ENCODE measurements around the gene TBPL2.
"Not testable (repeated sequence)": the region's sequence is repeated elsewhere in the genome, so short reads cannot be mapped to it uniquely, and the experiment has no call there.

TBPL2 gene

DNA sequence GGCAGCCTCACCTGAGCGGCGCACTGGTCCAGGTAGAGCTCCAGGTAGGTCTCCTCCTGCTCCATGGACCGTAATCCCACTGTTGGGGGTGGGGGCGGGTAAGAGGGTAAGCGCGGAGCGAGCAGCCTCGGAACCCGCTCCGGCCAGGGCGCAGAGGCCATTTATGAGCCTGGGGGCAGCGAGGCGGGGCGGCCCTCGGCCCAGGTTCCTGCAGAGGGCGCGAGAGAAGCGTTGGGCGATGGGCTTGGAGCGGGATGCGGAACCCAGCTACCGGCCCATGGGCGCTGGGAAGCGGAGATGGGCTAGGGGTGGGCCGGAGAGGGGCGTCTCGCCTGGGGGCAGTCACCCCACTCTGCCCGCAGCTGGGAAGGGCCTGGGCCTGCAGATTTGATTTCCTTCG lies at the start of gene TBPL2:
Gene TBPL2, minus strand, starts transcription at position 232 of the 400 bp plus-strand sequence. Its CDS starts 167 bp downstream, at position 65.
- TF ChIP-seq GATA1 (IDR thresholded peaks at IDR 0.05; ENCODE audit: low read depth, low read length) (no peak), POLR2A (IDR thresholded peaks at IDR 0.05; ENCODE audit: low read length) (no peak)
- no peak for DNase-seq

DNA sequence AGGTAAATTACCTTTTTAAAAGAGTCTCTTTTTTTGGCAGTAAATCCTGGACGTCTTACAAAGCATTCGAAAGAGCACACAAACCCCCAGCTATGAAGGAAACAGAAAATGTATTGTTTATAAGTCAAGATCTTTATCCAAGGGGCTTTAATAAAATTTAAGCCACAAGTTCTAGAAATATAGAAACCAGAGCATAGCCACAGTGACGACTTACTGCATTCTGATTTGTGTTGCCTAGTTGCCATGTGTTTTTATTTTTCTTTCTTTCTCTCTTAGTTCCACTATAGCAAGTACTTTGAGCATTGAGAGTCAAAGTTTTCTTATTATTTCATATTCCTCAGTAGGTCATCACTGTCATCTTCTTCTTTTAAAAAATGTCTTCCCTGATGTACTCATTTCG lies 47.8 kb upstream of the TBPL2 start:
- DNase-seq = no peak
- TF ChIP-seq GATA1 (IDR thresholded peaks at IDR 0.05; ENCODE audit: low read depth, low read length) (no peak), POLR2A (IDR thresholded peaks at IDR 0.05; ENCODE audit: low read length) (no peak)

DNA sequence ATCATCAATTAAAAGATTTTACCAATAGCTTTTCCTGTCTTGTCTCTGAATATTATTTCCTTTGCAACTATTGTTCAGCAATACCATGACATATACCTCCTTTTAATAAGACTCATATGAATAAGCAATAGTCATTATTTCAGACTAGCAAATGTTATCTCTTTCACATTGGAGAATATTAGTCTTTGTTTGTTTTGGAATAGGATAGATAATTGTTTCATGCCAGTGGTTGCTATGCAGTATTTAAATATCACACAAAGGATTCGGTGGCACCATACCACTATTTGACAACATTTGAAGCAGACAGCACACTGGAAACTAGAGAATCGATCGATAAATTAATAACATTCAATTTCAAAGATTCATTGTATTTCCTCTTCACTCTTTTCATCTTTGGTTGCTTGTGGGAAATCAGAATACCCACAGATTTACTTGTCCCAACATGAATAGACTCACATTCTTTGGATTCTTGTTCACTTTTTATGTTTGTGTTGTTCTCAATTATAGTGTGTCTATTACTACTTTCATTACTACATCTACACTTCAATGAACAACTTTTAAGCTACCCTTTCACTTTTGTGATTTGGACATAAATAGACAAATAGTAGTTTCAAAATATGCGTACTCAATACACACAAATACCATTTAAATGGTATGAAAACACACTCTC lies 42.7 kb upstream of the TBPL2 start:
- no peak for TF ChIP-seq POLR2A (IDR thresholded peaks at IDR 0.05; ENCODE audit: low read length)
- TF ChIP-seq GATA1 (IDR thresholded peaks at IDR 0.05; ENCODE audit: low read depth, low read length) = no peak
- no peak for DNase-seq

DNA sequence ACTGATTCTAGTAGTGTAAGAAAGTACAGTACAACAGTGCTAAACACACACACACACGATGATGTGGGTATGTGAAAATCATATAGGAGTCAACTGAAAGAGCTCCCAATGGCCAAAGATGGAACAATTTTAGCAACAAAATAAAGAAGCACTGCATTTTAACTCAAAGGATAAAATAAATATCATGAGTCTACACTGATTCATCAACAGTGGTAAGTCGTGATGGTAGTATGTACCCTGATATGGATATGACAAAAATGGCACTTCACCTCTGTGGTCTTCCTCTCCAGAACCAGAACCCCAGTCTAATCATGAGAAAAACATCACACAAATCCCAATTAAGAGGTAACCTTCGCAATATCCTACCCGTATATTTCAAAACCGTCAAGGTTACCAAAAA lies 41.4 kb upstream of the TBPL2 start:
- no peak for DNase-seq
- TF ChIP-seq GATA1 (IDR thresholded peaks at IDR 0.05; ENCODE audit: low read depth, low read length) (no peak), POLR2A (IDR thresholded peaks at IDR 0.05; ENCODE audit: low read length) (no peak)

DNA sequence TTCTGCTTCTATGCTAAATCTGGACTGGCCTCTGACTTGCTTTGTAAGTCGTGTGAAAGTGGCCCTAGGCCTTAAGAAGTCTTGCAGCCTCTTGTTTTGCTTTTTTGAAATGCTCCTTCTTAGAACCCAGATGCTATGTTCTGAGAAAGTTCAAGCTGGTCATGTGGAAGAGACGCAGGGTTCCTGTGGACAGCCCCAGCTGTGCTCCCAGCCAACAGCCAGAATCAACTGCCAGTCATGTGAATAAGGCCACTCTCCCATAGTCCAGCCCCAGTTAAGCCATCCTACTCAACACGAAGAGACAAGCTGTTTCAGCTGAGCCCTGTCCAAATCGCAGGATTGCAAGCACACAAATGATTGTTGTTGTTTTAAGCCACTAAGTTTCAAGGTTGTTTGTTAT lies 37.3 kb upstream of the TBPL2 start:
- DNase-seq = no peak
- TF ChIP-seq GATA1 (IDR thresholded peaks at IDR 0.05; ENCODE audit: low read depth, low read length) (no peak), POLR2A (IDR thresholded peaks at IDR 0.05; ENCODE audit: low read length) (no peak)

DNA sequence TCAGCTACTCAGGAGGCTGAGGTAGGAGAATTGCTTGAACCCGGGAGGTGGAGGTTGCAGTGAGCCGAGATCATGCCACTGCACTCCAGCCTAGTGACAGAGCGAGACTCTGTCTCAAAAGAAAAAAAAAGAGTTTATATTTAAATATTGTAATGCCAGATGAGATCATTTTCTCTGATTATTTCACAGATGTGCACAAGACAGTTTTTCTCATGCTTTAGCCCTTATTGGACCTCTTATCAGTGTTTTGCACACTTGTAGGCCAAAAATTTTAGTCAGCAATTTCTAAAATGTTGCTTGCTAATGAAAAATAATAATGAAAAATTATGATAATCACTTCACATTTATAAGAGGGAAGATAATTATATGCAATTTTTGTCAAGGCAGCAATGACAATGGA lies 36.0 kb upstream of the TBPL2 start:
- peak in 1 of 2 experiments; percentile 29 for DNase-seq

DNA sequence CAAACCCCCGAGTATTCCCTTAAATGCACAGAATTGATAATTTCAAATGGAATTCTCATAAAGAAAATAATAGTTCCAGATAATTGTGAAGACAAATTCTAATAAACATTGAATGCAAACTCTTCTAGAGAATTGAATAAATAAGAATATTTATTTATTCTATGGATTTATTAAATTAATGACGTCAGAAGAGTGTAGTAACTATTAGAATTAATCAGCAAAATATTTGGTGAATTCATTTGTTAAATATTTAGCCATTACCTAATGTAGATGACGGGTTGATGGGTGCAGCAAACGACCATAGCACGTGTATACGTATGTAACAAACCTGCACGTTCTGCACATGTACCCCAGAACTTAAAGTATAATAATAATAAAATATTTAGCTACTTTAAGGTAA lies 33.4 kb upstream of the TBPL2 start:
- no peak for TF ChIP-seq GATA1 (IDR thresholded peaks at IDR 0.05; ENCODE audit: low read depth, low read length)
- TF ChIP-seq POLR2A (IDR thresholded peaks at IDR 0.05; ENCODE audit: low read length) = no peak
- DNase-seq = no peak

DNA sequence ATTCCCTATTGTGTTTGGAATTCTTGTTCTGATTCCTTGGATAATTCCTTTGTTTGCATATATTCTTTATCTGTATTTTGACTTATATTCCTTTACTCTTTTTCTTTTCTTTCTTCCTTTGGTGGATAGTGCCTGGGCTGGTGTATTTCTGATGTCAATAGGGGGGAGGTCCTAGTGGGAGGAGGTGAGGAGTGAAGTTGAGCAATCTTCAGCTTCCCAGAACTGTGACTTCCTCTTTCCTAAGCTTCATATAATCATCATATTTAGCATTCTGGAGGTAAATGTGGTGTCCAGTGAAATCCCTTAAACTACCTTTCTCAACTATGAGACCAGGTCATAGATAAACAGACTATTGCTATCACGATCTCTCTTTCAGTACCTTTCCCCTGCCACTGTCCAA lies 29.6 kb upstream of the TBPL2 start:
- TF ChIP-seq GATA1 (IDR thresholded peaks at IDR 0.05; ENCODE audit: low read depth, low read length) = no peak
- no peak for TF ChIP-seq POLR2A (IDR thresholded peaks at IDR 0.05; ENCODE audit: low read length)
- no peak for DNase-seq

DNA sequence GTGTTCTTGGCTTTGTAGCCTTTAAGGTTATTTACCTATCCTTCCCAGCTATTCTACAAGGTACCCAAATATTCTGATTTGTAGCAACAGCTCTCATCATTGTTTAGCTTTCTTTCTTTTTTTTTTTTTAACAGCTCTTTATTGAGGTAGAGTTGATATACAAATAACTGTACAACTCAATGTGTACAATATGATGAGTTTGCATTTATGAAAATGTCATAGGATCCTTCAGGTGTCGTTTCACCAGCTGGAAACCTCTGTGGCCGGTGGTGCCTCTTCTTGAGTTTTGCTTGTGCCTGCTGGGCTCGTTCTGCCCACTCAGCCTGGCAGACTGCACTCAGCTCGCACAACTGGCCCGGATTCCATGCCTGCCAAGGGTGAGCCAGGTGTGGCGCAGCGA lies 26.9 kb upstream of the TBPL2 start:
- no peak for DNase-seq
- TF ChIP-seq GATA1 (IDR thresholded peaks at IDR 0.05; ENCODE audit: low read depth, low read length) = no peak
- no peak for TF ChIP-seq POLR2A (IDR thresholded peaks at IDR 0.05; ENCODE audit: low read length)

DNA sequence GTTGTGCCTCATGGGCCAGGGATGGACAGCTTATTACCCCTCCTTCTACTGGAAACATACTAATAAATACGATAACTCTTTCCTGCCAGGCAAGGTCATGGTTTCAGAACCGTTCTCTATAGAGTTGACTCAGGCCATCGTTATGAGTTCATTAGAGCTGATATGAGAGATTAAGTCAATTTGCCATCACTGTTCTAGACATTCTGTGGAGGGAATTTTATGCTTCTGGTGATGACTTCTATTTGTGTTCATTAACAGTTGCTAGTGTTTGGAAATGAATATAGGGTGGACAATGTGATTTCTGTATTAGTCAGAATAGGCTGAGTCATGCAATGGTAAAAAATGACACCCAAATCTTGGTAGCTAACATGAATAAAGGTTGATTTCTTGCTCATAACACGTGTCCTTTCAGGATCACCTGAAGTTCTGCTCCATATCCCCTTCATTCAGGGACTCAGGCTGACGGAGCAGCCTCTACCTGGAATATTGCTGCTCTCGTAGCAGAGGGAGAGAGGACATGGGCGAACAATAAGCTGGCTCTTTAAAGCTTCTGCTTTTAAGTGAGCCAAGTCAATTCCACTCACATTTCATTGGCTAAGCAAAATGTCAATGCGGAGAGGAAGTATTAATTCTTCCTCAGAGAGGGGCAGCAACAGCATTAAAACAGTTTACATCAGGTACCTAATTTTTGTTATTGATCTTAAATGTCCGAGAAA lies 18.5 kb upstream of the TBPL2 start:
- no peak for TF ChIP-seq GATA1 (IDR thresholded peaks at IDR 0.05; ENCODE audit: low read depth, low read length)
- TF ChIP-seq POLR2A (IDR thresholded peaks at IDR 0.05; ENCODE audit: low read length) = no peak
- DNase-seq = no peak

DNA sequence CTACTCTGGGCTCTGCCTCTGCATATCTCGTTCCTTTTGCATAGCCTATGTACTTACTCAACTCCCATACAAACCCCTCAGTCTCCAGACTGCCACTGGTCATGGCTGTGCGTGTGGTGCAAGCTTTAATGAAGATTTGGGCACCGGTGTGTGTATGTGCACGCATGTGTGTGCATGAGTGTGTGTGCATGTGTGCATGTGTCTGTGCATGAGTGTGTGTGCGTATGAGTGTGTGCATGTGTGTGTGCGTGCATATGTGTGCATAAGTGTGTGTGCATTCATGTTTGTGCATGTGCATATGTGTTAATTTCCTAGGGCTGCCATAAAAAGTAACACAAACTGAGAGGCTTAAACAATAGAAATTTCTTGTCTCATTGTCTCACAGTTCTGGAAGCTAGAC lies 17.1 kb upstream of the TBPL2 start:
- no peak for DNase-seq

DNA sequence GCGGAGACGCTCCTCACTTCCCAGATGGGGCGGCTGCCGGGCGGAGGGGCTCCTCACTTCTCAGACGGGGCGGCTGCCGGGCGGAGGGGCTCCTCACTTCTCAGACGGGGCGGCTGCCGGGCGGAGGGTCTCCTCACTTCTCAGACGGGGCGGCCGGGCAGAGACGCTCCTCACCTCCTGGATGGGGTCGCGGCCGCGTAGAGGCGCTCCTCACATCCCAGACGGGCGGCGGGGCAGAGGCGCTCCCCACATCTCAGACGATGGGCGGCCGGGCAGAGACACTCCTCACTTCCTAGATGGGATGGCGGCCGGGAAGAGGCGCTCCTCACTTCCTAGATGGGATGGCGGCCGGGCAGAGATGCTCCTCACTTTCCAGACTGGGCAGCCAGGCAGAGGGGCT lies 16.0 kb upstream of the TBPL2 start:
- not testable (repeated sequence) for DNase-seq

More for the DNA sequence above, 17.1 kb upstream of the TBPL2 start:
- TF ChIP-seq POLR2A (IDR thresholded peaks at IDR 0.05; ENCODE audit: low read length) = no peak
- no peak for TF ChIP-seq GATA1 (IDR thresholded peaks at IDR 0.05; ENCODE audit: low read depth, low read length)

DNA sequence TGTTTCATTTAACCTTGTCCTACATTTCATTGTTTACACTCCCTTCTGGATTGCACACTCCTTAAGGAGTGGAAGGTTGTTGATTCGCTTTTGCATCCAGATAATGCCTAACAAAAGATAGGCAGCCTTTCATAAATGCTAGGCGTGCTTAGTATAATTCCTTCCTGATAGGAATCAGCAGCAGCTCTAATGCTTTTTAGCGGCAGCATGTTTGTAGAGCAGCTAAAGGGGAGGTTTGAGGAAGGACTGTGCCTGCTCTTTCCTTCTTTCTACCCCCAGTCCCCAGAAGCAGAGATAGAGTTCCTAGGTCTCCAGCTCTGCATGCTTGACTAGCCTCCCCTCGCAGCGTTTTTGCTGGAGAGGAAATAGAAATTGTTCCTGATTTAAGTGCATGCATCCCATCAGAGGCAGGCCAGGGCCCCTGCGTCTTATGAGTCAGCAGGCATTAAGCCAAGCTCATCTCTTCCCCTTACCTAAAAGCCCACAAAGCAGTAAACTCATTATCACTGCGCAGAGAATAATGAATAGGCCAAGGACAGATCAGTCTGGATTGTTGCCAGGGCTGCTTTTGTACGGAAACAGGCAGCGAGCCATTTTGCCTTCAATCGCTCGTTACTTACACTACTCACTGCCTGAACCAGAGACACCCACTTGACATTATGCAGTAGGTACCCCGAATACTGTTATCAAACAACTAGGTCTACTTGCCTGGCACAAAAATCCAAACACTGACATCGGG lies 14.0 kb upstream of the TBPL2 start:
- TF ChIP-seq POLR2A (IDR thresholded peaks at IDR 0.05; ENCODE audit: low read length) (no peak), GATA1 (IDR thresholded peaks at IDR 0.05; ENCODE audit: low read depth, low read length) (no peak)
- DNase-seq = peak in 1 of 2 experiments; percentile 14

DNA sequence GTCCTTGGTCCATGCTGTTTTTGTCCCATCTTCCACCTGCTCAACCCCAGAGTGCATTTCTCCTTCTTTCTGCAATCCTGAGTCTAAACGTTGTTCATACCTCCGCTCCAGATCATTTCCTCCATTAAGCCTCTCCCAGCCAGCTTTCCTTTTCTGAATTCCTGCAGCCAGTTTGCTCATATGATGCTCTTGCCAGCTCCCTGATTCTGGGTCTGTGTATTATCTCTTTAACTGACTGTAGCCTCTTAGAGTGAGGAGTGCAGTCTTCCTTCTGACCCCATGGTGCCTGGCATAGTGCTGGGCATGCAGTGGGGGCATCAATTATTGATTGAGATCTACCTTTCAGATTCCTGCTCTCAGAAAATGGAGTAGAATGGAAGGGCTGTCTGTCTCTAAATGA lies 11.5 kb upstream of the TBPL2 start:
- no peak for TF ChIP-seq GATA1 (IDR thresholded peaks at IDR 0.05; ENCODE audit: low read depth, low read length)
- no peak for TF ChIP-seq POLR2A (IDR thresholded peaks at IDR 0.05; ENCODE audit: low read length)
- DNase-seq = no peak

DNA sequence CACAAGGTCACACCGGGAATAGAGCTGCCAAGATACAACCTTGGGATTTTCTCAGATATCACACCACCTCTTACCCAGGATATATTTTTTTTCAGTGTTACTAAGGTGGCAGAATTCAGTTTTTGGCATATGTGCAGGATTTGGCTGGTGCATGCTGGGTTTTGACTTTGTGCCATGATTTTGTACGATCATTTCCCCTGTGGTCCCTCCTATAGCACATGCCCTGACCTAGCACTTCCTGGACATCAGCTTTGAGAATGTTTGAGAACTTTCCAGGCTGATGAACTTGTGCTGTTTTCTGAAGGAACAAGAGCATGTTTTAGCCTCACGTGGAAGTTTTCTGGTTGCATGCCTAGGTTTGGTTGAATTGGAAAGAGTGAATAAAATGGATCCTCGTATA lies 11.0 kb upstream of the TBPL2 start:
- no peak for TF ChIP-seq POLR2A (IDR thresholded peaks at IDR 0.05; ENCODE audit: low read length)
- no peak for TF ChIP-seq GATA1 (IDR thresholded peaks at IDR 0.05; ENCODE audit: low read depth, low read length)
- no peak for DNase-seq
